Stimulated activated naive CD8-positive, alpha-beta T cell treated with anti-CD3 and anti-CD28 coated beads, Interleukin-15, amount 100 ng/mL, for 72 hours (primary cell): ENCODE data around the gene AHCYL2.
"Not testable (repeated sequence)": the region's sequence is repeated elsewhere in the genome, so short reads cannot be mapped to it uniquely, and the experiment has no call there.

Experiments used
- ATAC-seq: fragments of 150-1000 bp; cut with Tn5 transposase; 2 replicates; pipeline ENCODE4 v1.10.0; 2021; ENCODE audit warnings: mild to moderate bottlenecking, moderate library complexity
- DNase-seq, 2 donors: peaks; one replicate each; pipeline ENCODE4 v3.0.0; 2021 to 2022
- H3K27ac Mint-ChIP-seq, 2 donors: one replicate each; pipeline ENCODE4 v1.8.0; 2022; ENCODE audit warnings: mild to moderate bottlenecking in 2 of 2, mixed read lengths in 2 of 2, moderate library complexity in 2 of 2
- H3K27me3 Mint-ChIP-seq: one replicate; pipeline ENCODE4 v1.8.0; 2022; ENCODE audit warnings: mixed read lengths
- H3K4me1 Mint-ChIP-seq: one replicate; pipeline ENCODE4 v1.8.0; 2022; ENCODE audit warnings: mild to moderate bottlenecking, mixed read lengths
- H3K4me3 Mint-ChIP-seq, 2 donors: one replicate each; pipeline ENCODE4 v1.8.0; 2022; ENCODE audit warnings: mild to moderate bottlenecking in 2 of 2, mixed read lengths in 2 of 2, moderate library complexity in 1 of 2
- H3K9me3 Mint-ChIP-seq, 2 donors: one replicate each; pipeline ENCODE4 v1.8.0; 2022; ENCODE audit warnings: mixed read lengths in 2 of 2

Gene AHCYL2

GRCh38 chr7:129386506-129386905 is 161.7 kb downstream of the AHCYL2 start:
- DNase-seq (no peak), ATAC-seq (no peak)
- Mint-ChIP-seq H3K9me3 (no peaks in the 10 kb centered on the region), H3K4me3 (no peak overlapping the region), H3K27ac (no peak overlapping the region), H3K27me3 (no peaks in the 10 kb centered on the region), H3K4me1 (peaks cover 7% of the 10 kb centered on the region)

GRCh38 chr7:129387537-129387936 is 162.7 kb downstream of the AHCYL2 start:
- Mint-ChIP-seq H3K4me1 (peaks cover 7% of the 10 kb centered on the region), H3K27ac (no peak overlapping the region), H3K4me3 (no peak overlapping the region), H3K9me3 (no peaks in the 10 kb centered on the region), H3K27me3 (no peaks in the 10 kb centered on the region)
- DNase-seq (no peak), ATAC-seq (no peak)

- H3K4me1 Mint-ChIP-seq = peaks cover 7% of the 10 kb centered on the region
- H3K27ac Mint-ChIP-seq = no peak overlapping the region
- no peaks in the 10 kb centered on the region for H3K27me3 Mint-ChIP-seq
- DNase-seq (no peak), ATAC-seq (no peak)
- no peak overlapping the region for H3K4me3 Mint-ChIP-seq
- H3K9me3 Mint-ChIP-seq = no peaks in the 10 kb centered on the region
Measured at GRCh38 chr7:129388333-129389098, 163.7 kb downstream of the AHCYL2 start.

GRCh38 chr7:129389829-129390228 is 165.0 kb downstream of the AHCYL2 start:
- ATAC-seq = no peak
- H3K27me3 Mint-ChIP-seq = no peaks in the 10 kb centered on the region
- H3K4me1 Mint-ChIP-seq = peaks cover 7% of the 10 kb centered on the region
- no peak overlapping the region for H3K27ac Mint-ChIP-seq
- no peaks in the 10 kb centered on the region for H3K9me3 Mint-ChIP-seq
- no peak for DNase-seq
- H3K4me3 Mint-ChIP-seq = no peak overlapping the region

GRCh38 chr7:129390314-129390713 is 165.5 kb downstream of the AHCYL2 start:
- DNase-seq = no peak
- Mint-ChIP-seq H3K9me3 (no peaks in the 10 kb centered on the region), H3K27ac (no peak overlapping the region), H3K4me1 (peaks cover 7% of the 10 kb centered on the region), H3K4me3 (no peak overlapping the region), H3K27me3 (no peaks in the 10 kb centered on the region)
- ATAC-seq = no peak

GRCh38 chr7:129391546-129392171 is 166.8 kb downstream of the AHCYL2 start:
- Mint-ChIP-seq H3K4me3 (no peak overlapping the region), H3K9me3 (no peaks in the 10 kb centered on the region), H3K27me3 (no peaks in the 10 kb centered on the region), H3K4me1 (peaks cover under 1% of the 10 kb centered on the region), H3K27ac (no peak overlapping the region)
- DNase-seq (no peak), ATAC-seq (no peak)

GRCh38 chr7:129393255-129393654 is 168.4 kb downstream of the AHCYL2 start:
- no peaks in the 10 kb centered on the region for H3K27me3 Mint-ChIP-seq
- no peak overlapping the region for H3K4me3 Mint-ChIP-seq
- H3K9me3 Mint-ChIP-seq = no peaks in the 10 kb centered on the region
- no peak overlapping the region for H3K27ac Mint-ChIP-seq
- DNase-seq (no peak), ATAC-seq (no peak)
- no peaks in the 10 kb centered on the region for H3K4me1 Mint-ChIP-seq

GRCh38 chr7:129394101-129394500 is 169.3 kb downstream of the AHCYL2 start:
- H3K27me3 Mint-ChIP-seq = no peaks in the 10 kb centered on the region
- no peak overlapping the region for H3K4me3 Mint-ChIP-seq
- DNase-seq (no peak), ATAC-seq (no peak)
- H3K4me1 Mint-ChIP-seq = no peaks in the 10 kb centered on the region
- no peak overlapping the region for H3K27ac Mint-ChIP-seq
- no peaks in the 10 kb centered on the region for H3K9me3 Mint-ChIP-seq

- Mint-ChIP-seq H3K27me3 (no peaks in the 10 kb centered on the region), H3K4me3 (no peak overlapping the region), H3K4me1 (no peaks in the 10 kb centered on the region), H3K27ac (no peak overlapping the region), H3K9me3 (no peaks in the 10 kb centered on the region)
- ATAC-seq (no peak), DNase-seq (no peak)
Measured at GRCh38 chr7:129394982-129395914, 170.4 kb downstream of the AHCYL2 start.

GRCh38 chr7:129401228-129401966 is 176.6 kb downstream of the AHCYL2 start:
- Mint-ChIP-seq H3K4me1 (peaks cover 18% of the 10 kb centered on the region), H3K9me3 (no peaks in the 10 kb centered on the region), H3K4me3 (no peak overlapping the region), H3K27ac (no peak overlapping the region), H3K27me3 (no peaks in the 10 kb centered on the region)
- ATAC-seq (no peak), DNase-seq (no peak)

GRCh38 chr7:129401967-129402860 is 177.4 kb downstream of the AHCYL2 start:
- Mint-ChIP-seq H3K4me3 (no peak overlapping the region), H3K9me3 (no peaks in the 10 kb centered on the region), H3K27me3 (no peaks in the 10 kb centered on the region), H3K27ac (no peak overlapping the region), H3K4me1 (peaks cover 18% of the 10 kb centered on the region)
- ATAC-seq (peak; percentile 92), DNase-seq (peak in 1 of 2 donors; percentile 29)

- Mint-ChIP-seq H3K4me1 (peaks cover 18% of the 10 kb centered on the region), H3K4me3 (peak overlapping the region in 1 of 2 donors; percentile 36), H3K27ac (no peak overlapping the region), H3K27me3 (no peaks in the 10 kb centered on the region), H3K9me3 (no peaks in the 10 kb centered on the region)
- DNase-seq = no peak
- peak; percentile 72 for ATAC-seq
Measured at GRCh38 chr7:129405527-129405926, 180.7 kb downstream of the AHCYL2 start.

GRCh38 chr7:129410238-129410637 is 185.4 kb downstream of the AHCYL2 start:
- not testable (repeated sequence) for H3K4me3 Mint-ChIP-seq, DNase-seq, H3K4me1 Mint-ChIP-seq, H3K27ac Mint-ChIP-seq, H3K27me3 Mint-ChIP-seq, H3K9me3 Mint-ChIP-seq, ATAC-seq

GRCh38 chr7:129412501-129412900 is 187.7 kb downstream of the AHCYL2 start:
- Mint-ChIP-seq H3K27me3 (no peaks in the 10 kb centered on the region), H3K27ac (no peak overlapping the region), H3K4me1 (no peaks in the 10 kb centered on the region), H3K4me3 (no peak overlapping the region), H3K9me3 (peaks cover 0 to 7% of the 10 kb centered on the region in 2 donors)
- ATAC-seq (no peak), DNase-seq (no peak)
